PC-3 (cell line): ENCODE data around the gene CIAO2A. TPM values are rescaled to one million over a fixed set of nuclear protein-coding genes. Genes with fewer than 3 reads are reported as not detected.

Experiments
- ATAC-seq: fragments of 200-7000 bp; cut with Tn5 transposase; 2 replicates; pipeline ENCODE4 v1.9.1; 2020; ENCODE audit warnings: mild to moderate bottlenecking, moderate library complexity
- BruUV-seq: library from RNA; stranded (reverse); fragments of 400-500 nt; replicated peaks from 2 replicates; lab custom pipeline; 2021; lab: Mats Ljungman, UMichigan
- CTCF ChIA-PET: fragments of 300-600 bp; sonication (Branson Sonifier 250); formaldehyde crosslinking; loops from one replicate; lab custom pipeline; 2022; ENCODE audit warnings: antibody characterized with exemption; lab: Charles Lee
- POLR2A ChIA-PET: fragments of 300-600 bp; sonication (Branson Sonifier 250); formaldehyde crosslinking; loops from one replicate; lab custom pipeline; 2022; ENCODE audit warnings: antibody characterized with exemption; ENCODE audit not compliant: unreplicated experiment; lab: Charles Lee
- DNase-seq: peaks from one replicate; pipeline ENCODE4 v3.0.0-alpha.2; 2015
- H2AFZ ChIP-seq: fragments of 300-600 bp; sonication (generic); 2 replicates; pipeline ENCODE4 v1.6.0; 2016; ENCODE audit warnings: antibody characterized with exemption, low read length
- H3F3A ChIP-seq: fragments of 300-600 bp; sonication (generic); one replicate; pipeline ENCODE4 v1.6.0; 2017; ENCODE audit warnings: antibody characterized with exemption, low read length, control low read depth, mild to moderate bottlenecking; ENCODE audit not compliant: unreplicated experiment
- H3K27ac ChIP-seq: fragments of 300-600 bp; sonication (generic); 2 replicates; pipeline ENCODE4 v1.5.1; 2016; ENCODE audit warnings: mild to moderate bottlenecking, low read length
- H3K27me3 ChIP-seq: fragments of 300-600 bp; sonication (generic); 2 replicates; pipeline ENCODE4 v1.6.1; 2016; ENCODE audit warnings: low read length, mixed read lengths
- H3K36me3 ChIP-seq: fragments of 300-600 bp; sonication (generic); 2 replicates; pipeline ENCODE4 v1.6.1; 2016; ENCODE audit warnings: low read depth, mixed run types, low read length, mixed read lengths
- H3K4me1 ChIP-seq: fragments of 300-600 bp; sonication (generic); 2 replicates; pipeline ENCODE4 v1.5.1; 2016; ENCODE audit warnings: low read length; ENCODE audit not compliant: insufficient read depth
- H3K4me2 ChIP-seq: fragments of 300-600 bp; sonication (generic); 2 replicates; pipeline ENCODE4 v1.6.0; 2016; ENCODE audit warnings: low read length
- H3K4me3 ChIP-seq: fragments of 300-600 bp; sonication (generic); 2 replicates; pipeline ENCODE4 v1.5.1; 2016; ENCODE audit warnings: mild to moderate bottlenecking, low read length, mixed read lengths
- H3K79me2 ChIP-seq: fragments of 300-600 bp; sonication (generic); 2 replicates; pipeline ENCODE4 v1.6.1; 2017; ENCODE audit warnings: low read length, mixed read lengths
- H3K9ac ChIP-seq: fragments of 300-600 bp; sonication (generic); 2 replicates; pipeline ENCODE4 v1.6.0; 2016; ENCODE audit warnings: mild to moderate bottlenecking, low read length
- H3K9me2 ChIP-seq: fragments of 300-600 bp; sonication (generic); replicated peaks from 2 replicates; pipeline ENCODE4 v1.6.1; 2016; ENCODE audit warnings: mixed run types, low read length, mixed read lengths
- H3K9me3 ChIP-seq: fragments of 300-600 bp; sonication (generic); 2 replicates; pipeline ENCODE4 v1.6.1; 2016; ENCODE audit warnings: low read length, mixed read lengths
- H4K20me1 ChIP-seq: fragments of 300-600 bp; sonication (generic); 2 replicates; pipeline ENCODE4 v1.6.1; 2016; ENCODE audit warnings: low read length, mixed read lengths
- EZH2 ChIP-seq: fragments of 300-600 bp; sonication (generic); IDR thresholded peaks from one replicate; pipeline ENCODE4 v1.6.1; 2017; ENCODE audit warnings: antibody characterized with exemption, mild to moderate bottlenecking, low read length; ENCODE audit not compliant: unreplicated experiment
- EZH2phosphoT487 ChIP-seq: fragments of 300-600 bp; sonication (generic); IDR thresholded peaks from 2 replicates; pipeline ENCODE4 v1.6.1; 2018; ENCODE audit warnings: mild to moderate bottlenecking, antibody characterized with exemption, low read length, borderline replicate concordance
- intact Hi-C: fragments of 100-400 bp; cut with micrococcal nuclease; formaldehyde crosslinking; loops from 2 replicates; pipeline ENCODE4 v1.9.0; 2023
- total RNA-seq: library from RNA; depleted of rRNA; stranded (reverse); fragments of >200 nt; gene quantifications from 2 replicates; pipeline ENCODE4 v1.2.3, GENCODE V29; 2014
- TF ChIP-seq, protein P1 (sequence below): fragments of 300-600 bp; sonication (generic); conservative IDR thresholded peaks from 2 replicates; pipeline ENCODE4 v1.5.1; 2017; ENCODE audit warnings: antibody characterized with exemption, low read depth, mild to moderate bottlenecking, low read length

The CIAO2A gene
- total RNA-seq, 1 experiment from 2014 or later, result 92.4 TPM

DNA sequence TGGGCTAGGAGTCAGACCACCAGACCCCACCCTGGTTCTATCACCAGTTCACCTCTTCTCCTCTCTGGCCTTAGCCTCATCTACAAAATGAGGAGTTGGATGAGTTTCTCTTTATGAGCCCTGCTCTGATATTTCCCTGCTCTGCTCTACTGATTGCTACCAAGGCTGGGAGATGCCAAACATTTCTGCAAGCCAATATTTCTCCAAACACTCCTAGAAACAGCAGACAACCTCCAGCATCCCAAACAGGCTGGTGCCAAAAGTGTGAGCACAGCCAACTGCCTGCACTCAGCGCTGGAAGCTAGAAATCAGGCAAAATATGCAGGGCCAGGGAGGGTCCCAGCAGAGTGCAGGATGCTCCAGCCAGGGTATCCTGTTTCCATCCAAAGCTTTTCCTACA, 58.1 kb downstream of the CIAO2A start:
- no peaks in the 10 kb centered on the region for H4K20me1 ChIP-seq
- ATAC-seq, result no peak
- H2AFZ ChIP-seq, result no peak overlapping the region
- no peak overlapping the region for H3K4me3 ChIP-seq
- ChIA-PET POLR2A (no interaction called here), CTCF (no interaction called here)
- no peak for DNase-seq
- TF ChIP-seq, protein P1, sequence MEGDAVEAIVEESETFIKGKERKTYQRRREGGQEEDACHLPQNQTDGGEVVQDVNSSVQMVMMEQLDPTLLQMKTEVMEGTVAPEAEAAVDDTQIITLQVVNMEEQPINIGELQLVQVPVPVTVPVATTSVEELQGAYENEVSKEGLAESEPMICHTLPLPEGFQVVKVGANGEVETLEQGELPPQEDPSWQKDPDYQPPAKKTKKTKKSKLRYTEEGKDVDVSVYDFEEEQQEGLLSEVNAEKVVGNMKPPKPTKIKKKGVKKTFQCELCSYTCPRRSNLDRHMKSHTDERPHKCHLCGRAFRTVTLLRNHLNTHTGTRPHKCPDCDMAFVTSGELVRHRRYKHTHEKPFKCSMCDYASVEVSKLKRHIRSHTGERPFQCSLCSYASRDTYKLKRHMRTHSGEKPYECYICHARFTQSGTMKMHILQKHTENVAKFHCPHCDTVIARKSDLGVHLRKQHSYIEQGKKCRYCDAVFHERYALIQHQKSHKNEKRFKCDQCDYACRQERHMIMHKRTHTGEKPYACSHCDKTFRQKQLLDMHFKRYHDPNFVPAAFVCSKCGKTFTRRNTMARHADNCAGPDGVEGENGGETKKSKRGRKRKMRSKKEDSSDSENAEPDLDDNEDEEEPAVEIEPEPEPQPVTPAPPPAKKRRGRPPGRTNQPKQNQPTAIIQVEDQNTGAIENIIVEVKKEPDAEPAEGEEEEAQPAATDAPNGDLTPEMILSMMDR, result no peak
- TF ChIP-seq EZH2 (no peak), EZH2phosphoT487 (no peak)
- H3K9ac ChIP-seq, result no peak overlapping the region
- no peaks in the 10 kb centered on the region for H3K9me2 ChIP-seq
- intact Hi-C loops, result no loop called here
- H3K4me2 ChIP-seq, result no peak overlapping the region
- no TSS peak for BruUV-seq
- H3K4me1 ChIP-seq, result no peaks in the 10 kb centered on the region
- H3K27me3 ChIP-seq, result no peaks in the 10 kb centered on the region
- no peak overlapping the region for H3K27ac ChIP-seq
- no peaks in the 10 kb centered on the region for H3K9me3 ChIP-seq
- H3K79me2 ChIP-seq, result no peaks in the 10 kb centered on the region
- H3F3A ChIP-seq, result no peaks in the 10 kb centered on the region
- H3K36me3 ChIP-seq, result no peaks in the 10 kb centered on the region

GRCh38 chr15:64034519-64034918, 59.1 kb downstream of the CIAO2A start:
- ChIA-PET CTCF (no interaction called here), POLR2A (no interaction called here)
- BruUV-seq, result no TSS peak
- no peak overlapping the region for H2AFZ ChIP-seq
- no peaks in the 10 kb centered on the region for H3K9me2 ChIP-seq
- intact Hi-C loops, result no loop called here
- H3K4me1 ChIP-seq, result no peaks in the 10 kb centered on the region
- no peak overlapping the region for H3K4me3 ChIP-seq
- H3F3A ChIP-seq, result no peaks in the 10 kb centered on the region
- no peak overlapping the region for H3K27ac ChIP-seq
- ATAC-seq (no peak), DNase-seq (no peak)
- no peaks in the 10 kb centered on the region for H3K27me3 ChIP-seq
- no peak for TF ChIP-seq EZH2
- no peak overlapping the region for H3K4me2 ChIP-seq
- H3K79me2 ChIP-seq, result no peaks in the 10 kb centered on the region
- no peaks in the 10 kb centered on the region for H3K36me3 ChIP-seq
- H3K9ac ChIP-seq, result no peak overlapping the region
- no peaks in the 10 kb centered on the region for H4K20me1 ChIP-seq
- H3K9me3 ChIP-seq, result no peaks in the 10 kb centered on the region

- no peaks in the 10 kb centered on the region for H3K9me3 ChIP-seq
- no TSS peak for BruUV-seq
- ATAC-seq (no peak), DNase-seq (no peak)
- no peaks in the 10 kb centered on the region for H3K79me2 ChIP-seq
- no peak overlapping the region for H3K27ac ChIP-seq
- no peak overlapping the region for H3K9ac ChIP-seq
- H4K20me1 ChIP-seq, result no peaks in the 10 kb centered on the region
- H3K9me2 ChIP-seq, result no peaks in the 10 kb centered on the region
- TF ChIP-seq, protein P1, result no peak
- TF ChIP-seq EZH2, result no peak
- no peak for TF ChIP-seq EZH2phosphoT487
- no peak overlapping the region for H3K4me3 ChIP-seq
- intact Hi-C loops, result no loop called here
- no peak overlapping the region for H3K4me2 ChIP-seq
- POLR2A ChIA-PET, result no interaction called here
- H3K27me3 ChIP-seq, result no peaks in the 10 kb centered on the region
- no peak overlapping the region for H2AFZ ChIP-seq
- H3K4me1 ChIP-seq, result peaks cover 4% of the 10 kb centered on the region
- H3K36me3 ChIP-seq, result no peaks in the 10 kb centered on the region
- CTCF ChIA-PET, result no interaction called here
- no peaks in the 10 kb centered on the region for H3F3A ChIP-seq
Observed at GRCh38 chr15:64032329-64032728, 61.3 kb downstream of the CIAO2A start.
